HL-60 (cell line): ENCODE measurements around the gene FEN1.
A peak's percentile ranks its signal among the peaks of the same experiment; 100 is the strongest.

Experiments
- DNase-seq, 2 experiments: peaks; one replicate each; pipeline ENCODE4 v3.0.0-alpha.2; 2010 to 2020; ENCODE audit warnings: low read depth in 1 of 2, low spot score in 1 of 2
- H3K27ac ChIP-seq: fragments of 250-450 bp; sonication (Bioruptor Pico); replicated peaks from 2 replicates; pipeline ENCODE4 v1.5.1; 2020; ENCODE audit warnings: mild to moderate bottlenecking, moderate library complexity
- H3K27me3 ChIP-seq: fragments of 250-450 bp; sonication (Bioruptor Pico); 2 replicates; pipeline ENCODE4 v1.5.1; 2021; ENCODE audit warnings: mild to moderate bottlenecking, moderate library complexity; ENCODE audit not compliant: insufficient read depth, poor library complexity, severe bottlenecking
- H3K4me3 ChIP-seq: replicated peaks from 2 replicates; pipeline ENCODE4 v1.5.1; 2011; ENCODE audit warnings: mild to moderate bottlenecking, control low read depth, low read length; ENCODE audit not compliant: insufficient read depth
- GABPA ChIP-seq: IDR thresholded peaks from 2 replicates; pipeline ENCODE4 v1.6.1; 2012; ENCODE audit warnings: low read depth
- POLR2AphosphoS5 ChIP-seq: IDR thresholded peaks from 2 replicates; pipeline ENCODE4 v1.6.1; 2012; ENCODE audit warnings: low read depth
- SPI1 ChIP-seq: IDR thresholded peaks from 2 replicates; pipeline ENCODE4 v1.6.1; 2012; ENCODE audit warnings: low read depth, mild to moderate bottlenecking, borderline replicate concordance
- TF ChIP-seq, protein P1 (sequence below): IDR thresholded peaks from 2 replicates; pipeline ENCODE4 v1.6.1; 2012; ENCODE audit warnings: low read depth; ENCODE audit not compliant: insufficient replicate concordance
- TF ChIP-seq, protein P2 (sequence below): IDR thresholded peaks from one replicate; pipeline ENCODE4 v1.5.1; 2011; ENCODE audit warnings: low read length, control low read depth, inconsistent platforms; ENCODE audit not compliant: insufficient read depth

The FEN1 gene

DNA sequence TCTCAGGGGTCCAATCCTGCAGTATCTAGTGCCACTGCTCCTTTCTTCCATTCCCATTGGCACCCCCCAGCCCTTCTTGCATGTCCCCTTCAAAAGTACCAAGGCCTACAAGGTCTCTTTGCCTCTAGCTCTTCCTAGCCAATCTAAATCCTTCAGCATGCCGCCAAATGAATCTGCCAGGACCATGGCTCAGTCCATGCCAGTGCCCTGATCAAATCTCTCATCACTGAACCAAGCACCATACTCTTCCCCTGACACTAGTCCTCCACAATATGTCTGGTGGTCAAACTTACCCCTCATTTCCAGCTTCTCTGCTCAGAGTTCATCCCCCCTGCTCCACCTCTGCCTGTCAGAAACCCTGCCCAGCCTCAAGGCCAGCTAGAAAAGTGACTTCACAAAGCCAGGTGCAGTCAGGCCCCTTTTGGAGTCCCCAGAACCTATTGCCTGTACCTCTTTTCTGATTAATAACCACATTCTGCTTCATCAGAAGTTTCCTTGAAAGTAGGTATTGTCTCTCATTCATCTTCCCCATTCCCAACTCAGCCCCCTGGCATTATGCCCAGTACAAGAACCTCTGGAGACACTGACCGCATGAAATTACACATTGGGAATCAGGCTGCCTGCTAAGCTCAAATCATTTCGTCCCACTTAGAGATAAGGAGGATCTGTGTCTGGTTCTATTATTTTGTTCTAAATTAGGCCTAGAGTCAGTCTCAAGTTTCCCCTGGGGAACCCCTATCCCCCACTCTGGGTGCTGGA, 11.4 kb downstream of the FEN1 start:
- TF ChIP-seq, protein P1, sequence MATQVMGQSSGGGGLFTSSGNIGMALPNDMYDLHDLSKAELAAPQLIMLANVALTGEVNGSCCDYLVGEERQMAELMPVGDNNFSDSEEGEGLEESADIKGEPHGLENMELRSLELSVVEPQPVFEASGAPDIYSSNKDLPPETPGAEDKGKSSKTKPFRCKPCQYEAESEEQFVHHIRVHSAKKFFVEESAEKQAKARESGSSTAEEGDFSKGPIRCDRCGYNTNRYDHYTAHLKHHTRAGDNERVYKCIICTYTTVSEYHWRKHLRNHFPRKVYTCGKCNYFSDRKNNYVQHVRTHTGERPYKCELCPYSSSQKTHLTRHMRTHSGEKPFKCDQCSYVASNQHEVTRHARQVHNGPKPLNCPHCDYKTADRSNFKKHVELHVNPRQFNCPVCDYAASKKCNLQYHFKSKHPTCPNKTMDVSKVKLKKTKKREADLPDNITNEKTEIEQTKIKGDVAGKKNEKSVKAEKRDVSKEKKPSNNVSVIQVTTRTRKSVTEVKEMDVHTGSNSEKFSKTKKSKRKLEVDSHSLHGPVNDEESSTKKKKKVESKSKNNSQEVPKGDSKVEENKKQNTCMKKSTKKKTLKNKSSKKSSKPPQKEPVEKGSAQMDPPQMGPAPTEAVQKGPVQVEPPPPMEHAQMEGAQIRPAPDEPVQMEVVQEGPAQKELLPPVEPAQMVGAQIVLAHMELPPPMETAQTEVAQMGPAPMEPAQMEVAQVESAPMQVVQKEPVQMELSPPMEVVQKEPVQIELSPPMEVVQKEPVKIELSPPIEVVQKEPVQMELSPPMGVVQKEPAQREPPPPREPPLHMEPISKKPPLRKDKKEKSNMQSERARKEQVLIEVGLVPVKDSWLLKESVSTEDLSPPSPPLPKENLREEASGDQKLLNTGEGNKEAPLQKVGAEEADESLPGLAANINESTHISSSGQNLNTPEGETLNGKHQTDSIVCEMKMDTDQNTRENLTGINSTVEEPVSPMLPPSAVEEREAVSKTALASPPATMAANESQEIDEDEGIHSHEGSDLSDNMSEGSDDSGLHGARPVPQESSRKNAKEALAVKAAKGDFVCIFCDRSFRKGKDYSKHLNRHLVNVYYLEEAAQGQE: no peak
- TF ChIP-seq SPI1 (no peak), GABPA (no peak)
- Histone ChIP-seq H3K27me3 (no peaks in the 10 kb centered on the region), H3K27ac (no peak overlapping the region), H3K4me3 (no peak overlapping the region)
- DNase-seq: no peak

DNA sequence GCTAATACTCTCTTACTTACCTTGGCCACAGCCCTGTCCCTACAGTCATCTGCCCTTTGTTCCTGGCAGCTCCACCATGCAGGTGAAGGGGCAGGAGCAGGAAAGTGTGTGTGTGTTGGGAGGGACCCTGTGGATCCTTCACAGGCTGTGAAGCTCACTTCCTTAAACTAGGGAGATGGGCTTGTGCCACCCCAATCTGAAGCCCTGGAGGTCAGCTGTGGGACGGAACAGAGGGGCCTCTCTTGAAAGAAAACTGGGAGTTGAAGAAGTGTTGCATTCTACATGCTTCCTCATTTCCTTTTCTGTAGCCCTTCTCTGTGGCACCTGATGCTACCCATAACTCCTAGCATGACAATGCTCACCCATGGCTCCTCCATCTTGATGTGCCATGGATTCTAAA, 12.4 kb downstream of the FEN1 start:
- peak; percentile 80; the same call in 1 of the 2 replicates for TF ChIP-seq SPI1
- TF ChIP-seq, protein P1: no peak
- H3K4me3 ChIP-seq: no peak overlapping the region
- H3K27me3 ChIP-seq: no peaks in the 10 kb centered on the region
- H3K27ac ChIP-seq: no peak overlapping the region
- DNase-seq: peak in 1 of 2 experiments; percentile 55

GRCh38 chr11:61806785-61807184, 14.1 kb downstream of the FEN1 start:
- TF ChIP-seq SPI1 (no peak), GABPA (no peak), POLR2AphosphoS5 (no peak)
- TF ChIP-seq, protein P1: no peak
- TF ChIP-seq, protein P2, sequence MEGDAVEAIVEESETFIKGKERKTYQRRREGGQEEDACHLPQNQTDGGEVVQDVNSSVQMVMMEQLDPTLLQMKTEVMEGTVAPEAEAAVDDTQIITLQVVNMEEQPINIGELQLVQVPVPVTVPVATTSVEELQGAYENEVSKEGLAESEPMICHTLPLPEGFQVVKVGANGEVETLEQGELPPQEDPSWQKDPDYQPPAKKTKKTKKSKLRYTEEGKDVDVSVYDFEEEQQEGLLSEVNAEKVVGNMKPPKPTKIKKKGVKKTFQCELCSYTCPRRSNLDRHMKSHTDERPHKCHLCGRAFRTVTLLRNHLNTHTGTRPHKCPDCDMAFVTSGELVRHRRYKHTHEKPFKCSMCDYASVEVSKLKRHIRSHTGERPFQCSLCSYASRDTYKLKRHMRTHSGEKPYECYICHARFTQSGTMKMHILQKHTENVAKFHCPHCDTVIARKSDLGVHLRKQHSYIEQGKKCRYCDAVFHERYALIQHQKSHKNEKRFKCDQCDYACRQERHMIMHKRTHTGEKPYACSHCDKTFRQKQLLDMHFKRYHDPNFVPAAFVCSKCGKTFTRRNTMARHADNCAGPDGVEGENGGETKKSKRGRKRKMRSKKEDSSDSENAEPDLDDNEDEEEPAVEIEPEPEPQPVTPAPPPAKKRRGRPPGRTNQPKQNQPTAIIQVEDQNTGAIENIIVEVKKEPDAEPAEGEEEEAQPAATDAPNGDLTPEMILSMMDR: no peak
- Histone ChIP-seq H3K27me3 (no peaks in the 10 kb centered on the region), H3K4me3 (no peak overlapping the region), H3K27ac (no peak overlapping the region)
- DNase-seq: no peak

GRCh38 chr11:61810671-61811175, 18.0 kb downstream of the FEN1 start:
- no peak for DNase-seq
- H3K27me3 ChIP-seq: peaks cover 8% of the 10 kb centered on the region

More at GRCh38 chr11:61810671-61811175, 18.0 kb downstream of the FEN1 start:
- TF ChIP-seq GABPA (no peak), SPI1 (no peak), POLR2AphosphoS5 (no peak)
- TF ChIP-seq, protein P2: no peak
- TF ChIP-seq, protein P1: no peak
- Histone ChIP-seq H3K4me3 (no peak overlapping the region), H3K27ac (no peak overlapping the region)
